GM18951 (cell line): ENCODE results near the gene OTOS.

Experiments used
- POLR2A ChIP-seq: IDR thresholded peaks from 4 replicates; pipeline ENCODE4 v1.6.1; 2011; ENCODE audit warnings: mild to moderate bottlenecking; ENCODE audit not compliant: insufficient read length, insufficient read depth; ENCODE audit errors: extremely low read depth
- in situ Hi-C: fragments of 300-500 bp; cut with MboI; formaldehyde crosslinking; loops from one replicate; pipeline ENCODE4 v1.12.0; 2022; ENCODE audit warnings: low sequenced_read_pairs, mixed read lengths, inconsistent platforms; ENCODE audit not compliant: unreplicated experiment

OTOS gene

DNA sequence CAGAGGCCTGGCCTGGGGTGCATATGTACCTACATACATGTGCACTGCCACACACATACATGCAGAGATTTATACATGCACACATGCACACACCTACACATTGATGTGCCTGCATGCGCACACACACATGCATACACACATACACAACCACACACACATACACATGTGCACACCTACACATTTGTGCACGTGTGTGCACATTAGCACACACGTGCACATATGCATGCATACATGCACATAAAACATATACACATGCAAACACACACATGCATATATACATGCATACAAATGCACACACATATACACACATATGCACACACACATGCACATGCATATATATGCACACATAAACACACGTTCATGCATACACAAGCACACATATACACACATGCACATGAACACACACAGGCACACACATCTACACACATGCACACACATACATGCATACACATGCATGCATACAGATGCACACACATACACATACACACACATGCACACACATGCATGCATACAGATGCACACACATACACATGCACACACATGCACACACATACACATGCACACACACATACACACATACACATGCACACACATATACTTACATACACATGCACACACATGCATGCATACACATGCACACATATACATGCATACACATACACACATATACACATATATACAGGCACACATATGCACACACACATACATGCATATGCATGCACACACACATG is 23.6 kb upstream of the OTOS start:
- in situ Hi-C loops, result no loop called here
- TF ChIP-seq POLR2A, result no peak

DNA sequence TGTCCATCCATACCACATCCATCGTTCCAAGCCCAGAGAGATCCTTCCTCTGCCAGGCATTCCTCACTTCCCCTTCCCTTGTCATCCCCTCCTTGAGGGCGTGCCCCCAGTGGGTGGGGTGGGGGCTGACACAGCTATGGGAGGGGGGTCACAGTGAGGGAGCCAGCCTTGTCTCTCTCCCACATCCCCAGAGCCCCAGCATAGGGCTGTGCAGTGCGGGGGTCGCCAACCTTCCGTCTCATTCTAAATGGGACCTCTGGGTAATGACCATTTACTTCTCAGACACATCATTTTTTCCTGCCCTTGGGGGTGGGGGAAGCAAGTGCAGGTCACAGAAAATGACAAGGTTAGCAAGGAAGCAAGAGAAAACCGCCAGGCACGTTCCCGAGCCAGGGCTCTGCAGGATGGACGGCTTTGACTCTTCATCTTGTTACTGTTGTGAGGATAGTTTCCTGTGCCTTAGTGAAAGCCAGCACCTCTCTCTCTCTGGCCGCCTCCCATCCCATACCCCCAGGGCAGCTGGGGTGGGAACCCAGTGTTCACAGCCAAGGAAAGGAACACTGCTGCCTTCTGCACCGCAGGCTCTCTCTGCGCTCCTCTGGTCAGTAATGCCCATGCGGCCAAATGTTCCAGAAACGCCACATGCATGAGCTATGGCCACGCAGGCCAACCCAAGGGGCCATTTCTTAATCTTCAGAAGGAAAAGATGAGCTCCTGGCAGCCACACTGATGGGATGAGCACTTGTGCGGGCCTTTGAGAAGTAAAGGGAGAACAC is 22.7 kb upstream of the OTOS start:
- no peak for TF ChIP-seq POLR2A
- in situ Hi-C loops, result no loop called here

DNA sequence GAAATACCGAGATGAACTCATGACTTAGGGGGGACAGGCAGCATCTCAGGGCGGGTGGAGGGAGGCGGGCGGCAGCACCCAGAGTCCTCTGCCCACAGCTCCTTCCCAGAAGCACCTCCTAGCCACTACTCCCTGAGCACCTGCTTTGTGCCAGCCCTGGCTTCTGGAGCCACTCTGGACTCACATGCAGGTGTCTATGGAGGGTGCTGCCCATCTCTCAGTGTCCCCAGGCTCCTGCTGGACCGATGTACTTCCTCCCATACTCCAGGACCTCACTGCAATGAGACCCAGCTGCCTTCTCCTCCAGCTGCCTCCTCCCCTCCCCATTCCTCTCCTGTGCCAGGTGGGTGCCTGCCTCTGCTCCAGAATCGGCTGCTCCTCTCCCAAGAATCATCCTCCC is 22.1 kb upstream of the OTOS start:
- in situ Hi-C loops, result no loop called here
- no peak for TF ChIP-seq POLR2A

DNA sequence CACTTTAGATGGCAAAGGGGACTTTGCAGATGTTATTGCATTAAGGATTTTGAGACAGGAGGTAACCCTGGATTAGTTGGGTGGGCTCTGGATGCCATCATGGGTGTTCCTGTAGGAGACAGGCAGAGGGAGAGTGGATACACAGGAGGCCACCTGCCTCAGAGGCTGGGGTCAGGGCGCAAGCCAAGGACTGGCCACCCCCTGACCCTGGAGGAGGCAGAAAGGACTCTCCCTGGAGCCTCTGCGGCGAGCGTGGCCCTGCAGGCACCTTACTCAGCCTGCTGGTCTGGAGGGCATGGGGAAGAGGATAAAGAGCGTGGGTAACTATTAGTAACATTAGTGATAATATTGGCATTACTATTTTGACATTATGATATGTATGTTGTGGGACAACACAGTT is 21.6 kb upstream of the OTOS start:
- in situ Hi-C loops, result no loop called here
- TF ChIP-seq POLR2A, result no peak

DNA sequence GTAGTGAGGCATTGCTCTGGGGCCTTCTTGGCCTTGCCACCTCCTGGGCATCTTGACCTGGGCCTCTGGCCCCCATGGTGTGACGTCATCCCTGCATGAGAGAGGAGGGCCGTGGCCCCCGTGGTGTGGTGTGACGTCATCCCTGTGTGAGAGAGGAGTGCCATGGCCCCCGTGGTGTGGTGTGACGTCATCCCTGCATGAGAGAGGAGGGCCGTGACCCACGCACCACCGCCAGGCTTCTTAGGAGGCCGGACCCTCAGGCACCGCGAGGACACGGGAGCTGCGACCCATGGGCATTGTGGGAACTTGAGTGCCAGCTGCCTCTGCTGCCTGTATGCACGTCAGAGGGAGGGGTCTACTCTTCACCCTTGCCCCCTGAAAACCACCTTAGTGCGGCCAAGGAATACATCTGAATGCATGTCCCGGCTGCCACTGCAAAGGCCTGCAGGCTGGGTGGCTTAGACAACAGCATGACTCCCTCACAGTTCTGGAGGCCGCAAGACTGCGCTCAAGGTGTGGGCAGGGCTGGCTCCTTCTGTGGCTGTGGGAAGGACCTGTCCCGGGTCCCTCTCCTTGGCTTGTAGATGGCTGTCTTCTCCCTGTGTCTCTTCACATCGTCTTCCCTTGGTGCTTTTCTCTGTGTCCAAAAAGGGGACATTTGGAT is 20.8 kb upstream of the OTOS start:
- in situ Hi-C loops, result no loop called here

DNA sequence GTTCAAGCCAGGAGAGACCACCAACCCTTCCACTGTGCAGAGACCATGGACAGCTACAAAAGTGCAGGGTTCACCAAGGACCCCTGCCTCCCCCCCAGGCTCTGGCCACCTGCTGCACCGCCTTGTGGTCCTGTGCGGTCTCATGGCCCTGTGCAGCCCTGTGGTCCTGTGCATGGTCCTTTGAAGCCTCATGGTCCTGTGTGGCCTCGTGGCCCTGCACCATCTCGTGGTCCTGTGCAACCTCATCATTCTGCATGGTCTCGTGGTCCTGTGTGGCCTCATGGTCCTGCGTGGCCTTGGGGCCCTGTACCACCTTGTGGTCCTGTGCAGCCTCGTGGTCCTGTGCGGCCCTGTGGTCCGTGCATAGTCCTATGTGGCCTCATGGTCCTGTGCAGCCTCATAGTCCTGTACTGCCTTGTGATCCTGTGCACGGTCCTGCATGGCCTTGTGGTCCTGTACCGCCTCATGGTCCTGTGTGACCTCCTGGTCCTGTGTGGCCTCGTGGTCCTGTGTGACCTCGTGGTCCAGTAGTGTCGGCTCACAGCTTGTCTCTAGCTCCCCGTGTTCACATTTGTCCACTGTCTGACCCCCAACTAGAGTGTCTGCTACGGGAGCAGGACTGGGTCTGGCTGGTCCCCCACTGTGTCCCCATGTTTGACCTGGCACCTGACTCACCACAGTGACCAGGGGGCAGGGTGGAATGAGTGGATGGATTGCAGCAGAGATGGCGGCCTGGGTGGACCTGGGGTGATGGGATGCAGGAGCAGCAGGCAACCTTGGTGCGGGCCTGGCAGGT is 20.0 kb upstream of the OTOS start:
- no peak for TF ChIP-seq POLR2A
- in situ Hi-C loops, result no loop called here

More for the DNA sequence above, 20.8 kb upstream of the OTOS start:
- no peak for TF ChIP-seq POLR2A

DNA sequence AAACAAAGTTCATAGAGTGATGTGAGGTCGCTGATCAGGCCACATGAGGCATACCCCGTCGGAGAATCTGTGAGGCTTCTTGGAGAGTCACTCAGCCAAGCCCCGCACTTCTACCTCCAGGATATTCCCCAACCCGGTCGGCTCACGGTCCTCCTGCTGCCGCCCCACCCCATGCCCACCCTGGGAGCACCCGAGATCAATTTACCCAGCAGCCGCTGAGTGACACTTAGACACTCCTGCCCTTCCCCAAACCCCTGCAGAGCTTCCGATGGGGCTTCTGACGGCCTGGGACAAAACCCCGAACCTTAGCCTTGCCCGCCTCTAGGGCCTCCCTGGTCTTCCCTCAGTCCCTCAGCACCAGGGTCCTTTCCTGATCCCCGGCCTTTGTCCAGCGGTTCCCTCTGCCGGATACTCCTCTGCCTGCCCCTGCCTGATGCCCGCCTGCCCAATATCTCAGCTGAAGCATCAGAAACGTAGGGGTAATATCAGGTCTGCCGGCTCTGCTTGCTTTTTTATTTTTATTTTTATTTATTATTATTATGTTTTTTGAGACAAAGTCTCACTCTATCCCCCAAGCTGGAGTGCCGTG is 18.9 kb upstream of the OTOS start:
- TF ChIP-seq POLR2A, result no peak
- in situ Hi-C loops, result no loop called here

DNA sequence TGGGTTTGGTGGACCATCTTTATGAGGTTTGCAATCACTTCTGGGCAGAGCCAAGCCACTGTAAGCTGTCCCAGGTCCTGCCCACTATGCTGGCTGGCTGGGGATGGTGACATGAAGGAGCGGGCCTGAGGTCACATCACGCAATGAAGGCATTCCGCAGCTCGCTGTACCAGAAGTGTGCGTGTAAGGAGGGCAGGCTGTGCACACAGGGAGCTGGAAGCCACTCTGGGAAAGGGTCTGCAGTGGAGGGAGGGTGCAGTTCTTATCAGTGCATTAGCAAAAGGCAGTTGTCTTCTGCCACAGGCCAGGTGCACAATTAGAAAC is 16.7 kb upstream of the OTOS start:
- no peak for TF ChIP-seq POLR2A
- in situ Hi-C loops, result no loop called here

DNA sequence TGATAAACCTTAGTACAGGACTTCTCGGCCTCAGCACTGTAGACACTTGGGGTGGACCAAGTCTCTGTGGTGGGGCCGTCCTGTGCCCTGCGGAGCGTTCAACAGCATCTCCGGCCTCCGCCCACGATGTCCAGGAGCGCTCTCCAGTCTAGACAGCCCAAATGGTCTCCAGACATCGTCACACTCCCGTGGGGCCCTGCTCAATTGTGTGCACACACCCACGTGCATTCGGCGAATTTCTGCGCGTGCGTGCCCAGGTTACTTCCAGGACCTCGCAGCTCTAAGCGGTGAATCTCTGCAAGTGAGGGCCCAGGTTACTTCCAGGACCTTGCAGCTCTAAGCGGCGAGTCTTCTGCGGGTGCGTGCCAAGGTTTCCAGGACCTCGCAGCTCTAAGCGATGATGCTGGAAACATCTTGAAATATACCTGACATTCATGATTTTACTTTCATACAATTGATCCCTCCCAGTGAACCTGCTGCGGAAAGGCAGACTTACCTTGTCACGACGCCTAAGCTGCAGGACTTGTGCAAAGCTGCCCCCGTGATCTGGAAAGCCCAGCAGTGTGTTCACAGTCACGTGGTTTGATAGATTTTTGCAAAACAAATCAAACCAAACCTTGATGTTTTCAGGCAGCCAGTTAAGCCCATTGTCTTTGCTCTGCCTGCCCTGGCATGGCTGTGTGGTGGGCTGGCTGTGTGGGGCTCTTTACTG is 16.1 kb upstream of the OTOS start:
- TF ChIP-seq POLR2A, result no peak
- in situ Hi-C loops, result no loop called here

DNA sequence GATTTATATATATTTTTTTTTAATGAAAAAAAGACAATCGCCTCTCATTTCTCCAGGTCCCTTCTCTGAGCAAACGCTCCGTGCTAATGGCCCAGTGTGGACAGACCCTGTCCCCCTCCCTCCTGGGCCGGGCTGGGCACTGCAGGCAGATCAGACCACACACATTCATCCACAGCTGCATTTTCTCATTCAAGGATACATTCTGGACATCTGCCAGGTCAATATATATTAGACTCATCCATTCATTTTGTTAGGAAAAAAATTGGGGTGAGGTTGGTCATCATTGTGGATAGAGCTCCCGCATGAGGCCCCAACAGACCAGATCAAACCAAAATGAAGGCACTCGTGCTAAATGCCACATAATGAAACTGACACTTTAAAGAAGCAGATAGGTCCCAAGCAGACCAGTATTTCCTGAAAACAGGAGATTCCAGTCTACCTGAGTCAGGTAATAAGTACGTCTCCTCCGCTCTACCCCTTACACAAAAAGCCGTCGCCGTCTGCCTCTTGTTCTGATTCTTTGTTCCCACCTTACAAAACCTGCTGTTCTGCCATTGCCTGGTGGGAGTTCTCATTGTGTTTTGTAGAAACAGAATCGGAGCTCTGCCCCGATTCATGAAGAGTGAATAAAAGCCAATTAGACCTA is 15.4 kb upstream of the OTOS start:
- no peak for TF ChIP-seq POLR2A
- in situ Hi-C loops, result no loop called here

DNA sequence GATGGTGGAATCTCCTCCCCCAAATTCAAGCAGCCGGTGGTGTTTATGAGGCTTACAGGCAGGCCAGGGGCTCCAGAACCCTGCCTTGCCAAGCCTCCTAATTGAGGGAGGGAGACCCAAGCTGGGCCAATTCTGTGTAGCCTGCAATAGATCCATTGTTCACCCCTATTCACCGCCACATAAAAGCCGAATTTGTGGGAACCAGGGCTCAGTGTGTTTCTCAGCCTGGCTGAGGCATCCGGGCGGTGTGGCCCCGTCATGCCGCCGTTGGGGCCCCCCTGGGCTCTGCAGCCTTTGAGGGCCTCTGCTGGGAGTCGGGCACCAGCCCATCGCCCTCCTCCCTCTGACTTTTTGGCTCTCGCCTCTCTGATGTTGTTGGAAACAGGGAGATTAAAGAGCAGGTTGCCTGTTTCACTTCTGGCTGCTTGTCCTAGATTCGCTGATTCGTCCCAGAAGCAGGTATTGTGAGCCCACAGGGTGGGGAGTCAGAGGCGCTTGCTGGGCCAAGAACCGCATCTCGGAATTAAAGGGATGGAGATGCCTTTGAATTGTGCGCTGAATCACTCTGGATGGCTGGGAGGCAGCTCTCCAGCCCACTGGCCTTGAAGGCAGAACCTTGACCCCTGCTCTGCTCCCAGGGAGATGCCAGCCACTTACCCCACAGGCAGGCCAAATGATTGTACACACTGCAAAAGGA is 14.7 kb upstream of the OTOS start:
- in situ Hi-C loops, result no loop called here
- no peak for TF ChIP-seq POLR2A
